ENCODE data around the gene TBC1D1.
"Not testable (repeated sequence)": the region's sequence is repeated elsewhere in the genome, so short reads cannot be mapped to it uniquely, and the experiment has no call there.

The TBC1D1 gene

GRCh38 chr4:38011511-38012162 lies 120.8 kb downstream of the TBC1D1 start:
- H3K27ac ChIP-seq (ENCODE audit: low read length), result no peak overlapping the region
- H3K27me3 ChIP-seq (ENCODE audit: insufficient read depth, low read length), result no peaks in the 10 kb centered on the region
- H3K9ac ChIP-seq (ENCODE audit: low read depth, low read length), result no peak overlapping the region
- no peaks in the 10 kb centered on the region for H3K4me1 ChIP-seq (ENCODE audit: insufficient read depth, low read length)
- H3K9me3 ChIP-seq (ENCODE audit: insufficient read depth, low read depth, low read length), result no peaks in the 10 kb centered on the region
- H3K36me3 ChIP-seq (ENCODE audit: insufficient read depth, low read depth, low read length), result peaks cover 18% of the 10 kb centered on the region; the same call in 1 of the 2 replicates
- no peak overlapping the region for H3K4me3 ChIP-seq (ENCODE audit: low read length)

GRCh38 chr4:38013461-38014366 lies 122.8 kb downstream of the TBC1D1 start:
- H3K4me3 ChIP-seq (ENCODE audit: low read length), result no peak overlapping the region
- peaks cover 25% of the 10 kb centered on the region; the same call in 1 of the 2 replicates for H3K36me3 ChIP-seq (ENCODE audit: insufficient read depth, low read depth, low read length)
- H3K9ac ChIP-seq (ENCODE audit: low read depth, low read length), result no peak overlapping the region
- no peaks in the 10 kb centered on the region for H3K9me3 ChIP-seq (ENCODE audit: insufficient read depth, low read depth, low read length)
- H3K27ac ChIP-seq (ENCODE audit: low read length), result no peak overlapping the region
- H3K27me3 ChIP-seq (ENCODE audit: insufficient read depth, low read length), result no peaks in the 10 kb centered on the region
- no peaks in the 10 kb centered on the region for H3K4me1 ChIP-seq (ENCODE audit: insufficient read depth, low read length)

- H3K27ac ChIP-seq (ENCODE audit: low read length), result no peak overlapping the region
- H3K9ac ChIP-seq (ENCODE audit: low read depth, low read length), result no peak overlapping the region
- no peak overlapping the region for H3K4me3 ChIP-seq (ENCODE audit: low read length)
- no peaks in the 10 kb centered on the region for H3K4me1 ChIP-seq (ENCODE audit: insufficient read depth, low read length)
- H3K36me3 ChIP-seq (ENCODE audit: insufficient read depth, low read depth, low read length), result peaks cover 25% of the 10 kb centered on the region; the same call in 1 of the 2 replicates
- H3K9me3 ChIP-seq (ENCODE audit: insufficient read depth, low read depth, low read length), result no peaks in the 10 kb centered on the region
- H3K27me3 ChIP-seq (ENCODE audit: insufficient read depth, low read length), result no peaks in the 10 kb centered on the region
Observed at GRCh38 chr4:38014421-38014852, 123.6 kb downstream of the TBC1D1 start.

- peaks cover 33% of the 10 kb centered on the region for H3K36me3 ChIP-seq (ENCODE audit: insufficient read depth, low read depth, low read length)
- H3K27me3 ChIP-seq (ENCODE audit: insufficient read depth, low read length), result no peaks in the 10 kb centered on the region
- H3K4me3 ChIP-seq (ENCODE audit: low read length), result no peak overlapping the region
- H3K4me1 ChIP-seq (ENCODE audit: insufficient read depth, low read length), result no peaks in the 10 kb centered on the region
- no peak overlapping the region for H3K9ac ChIP-seq (ENCODE audit: low read depth, low read length)
- H3K27ac ChIP-seq (ENCODE audit: low read length), result no peak overlapping the region
- H3K9me3 ChIP-seq (ENCODE audit: insufficient read depth, low read depth, low read length), result no peaks in the 10 kb centered on the region
Observed at GRCh38 chr4:38015886-38016515, 125.1 kb downstream of the TBC1D1 start.

- Histone ChIP-seq H3K27ac (ENCODE audit: low read length) (no peak overlapping the region), H3K9me3 (ENCODE audit: insufficient read depth, low read depth, low read length) (no peaks in the 10 kb centered on the region), H3K36me3 (ENCODE audit: insufficient read depth, low read depth, low read length) (peaks cover 40% of the 10 kb centered on the region), H3K9ac (ENCODE audit: low read depth, low read length) (no peak overlapping the region), H3K4me3 (ENCODE audit: low read length) (no peak overlapping the region), H3K4me1 (ENCODE audit: insufficient read depth, low read length) (no peaks in the 10 kb centered on the region), H3K27me3 (ENCODE audit: insufficient read depth, low read length) (no peaks in the 10 kb centered on the region)
Observed at GRCh38 chr4:38016698-38017097, 125.8 kb downstream of the TBC1D1 start.

- H3K27me3 ChIP-seq (ENCODE audit: insufficient read depth, low read length), result no peaks in the 10 kb centered on the region
- H3K36me3 ChIP-seq (ENCODE audit: insufficient read depth, low read depth, low read length), result peaks cover 49% of the 10 kb centered on the region
- no peaks in the 10 kb centered on the region for H3K9me3 ChIP-seq (ENCODE audit: insufficient read depth, low read depth, low read length)
- H3K9ac ChIP-seq (ENCODE audit: low read depth, low read length), result no peak overlapping the region
- H3K4me1 ChIP-seq (ENCODE audit: insufficient read depth, low read length), result no peaks in the 10 kb centered on the region
- H3K27ac ChIP-seq (ENCODE audit: low read length), result no peak overlapping the region
- H3K4me3 ChIP-seq (ENCODE audit: low read length), result no peak overlapping the region
Observed at GRCh38 chr4:38017609-38018008, 126.7 kb downstream of the TBC1D1 start.

- Histone ChIP-seq H3K36me3 (ENCODE audit: insufficient read depth, low read depth, low read length) (peaks cover 46% of the 10 kb centered on the region), H3K27ac (ENCODE audit: low read length) (no peak overlapping the region), H3K4me1 (ENCODE audit: insufficient read depth, low read length) (no peaks in the 10 kb centered on the region), H3K9me3 (ENCODE audit: insufficient read depth, low read depth, low read length) (no peaks in the 10 kb centered on the region), H3K9ac (ENCODE audit: low read depth, low read length) (no peak overlapping the region), H3K27me3 (ENCODE audit: insufficient read depth, low read length) (no peaks in the 10 kb centered on the region), H3K4me3 (ENCODE audit: low read length) (no peak overlapping the region)
Observed at GRCh38 chr4:38020386-38020785, 129.5 kb downstream of the TBC1D1 start.

- H3K9ac ChIP-seq (ENCODE audit: low read depth, low read length); H3K27ac ChIP-seq (ENCODE audit: low read length): not testable (repeated sequence)
- peaks cover 42% of the 10 kb centered on the region for H3K36me3 ChIP-seq (ENCODE audit: insufficient read depth, low read depth, low read length)
Observed at GRCh38 chr4:38020961-38021360, 130.1 kb downstream of the TBC1D1 start.

GRCh38 chr4:38021751-38022150 lies 130.9 kb downstream of the TBC1D1 start:
- no peaks in the 10 kb centered on the region for H3K27me3 ChIP-seq (ENCODE audit: insufficient read depth, low read length)
- H3K9me3 ChIP-seq (ENCODE audit: insufficient read depth, low read depth, low read length), result no peaks in the 10 kb centered on the region
- no peak overlapping the region for H3K27ac ChIP-seq (ENCODE audit: low read length)
- no peak overlapping the region for H3K9ac ChIP-seq (ENCODE audit: low read depth, low read length)
- H3K36me3 ChIP-seq (ENCODE audit: insufficient read depth, low read depth, low read length), result peaks cover 34% of the 10 kb centered on the region
- H3K4me1 ChIP-seq (ENCODE audit: insufficient read depth, low read length), result no peaks in the 10 kb centered on the region
- no peak overlapping the region for H3K4me3 ChIP-seq (ENCODE audit: low read length)

More at GRCh38 chr4:38020961-38021360, 130.1 kb downstream of the TBC1D1 start:
- not testable (repeated sequence) for H3K9me3 ChIP-seq (ENCODE audit: insufficient read depth, low read depth, low read length); H3K4me3 ChIP-seq (ENCODE audit: low read length); H3K27me3 ChIP-seq (ENCODE audit: insufficient read depth, low read length); H3K4me1 ChIP-seq (ENCODE audit: insufficient read depth, low read length)

- no peak overlapping the region for H3K9ac ChIP-seq (ENCODE audit: low read depth, low read length)
- H3K4me1 ChIP-seq (ENCODE audit: insufficient read depth, low read length), result no peaks in the 10 kb centered on the region
- no peak overlapping the region for H3K27ac ChIP-seq (ENCODE audit: low read length)
Observed at GRCh38 chr4:38023347-38024205, 132.7 kb downstream of the TBC1D1 start.

GRCh38 chr4:38024206-38024509 lies 133.3 kb downstream of the TBC1D1 start:
- no peak overlapping the region for H3K9ac ChIP-seq (ENCODE audit: low read depth, low read length)
- H3K27ac ChIP-seq (ENCODE audit: low read length), result no peak overlapping the region
- H3K9me3 ChIP-seq (ENCODE audit: insufficient read depth, low read depth, low read length), result no peaks in the 10 kb centered on the region
- H3K36me3 ChIP-seq (ENCODE audit: insufficient read depth, low read depth, low read length), result peaks cover 43% of the 10 kb centered on the region
- H3K4me1 ChIP-seq (ENCODE audit: insufficient read depth, low read length), result no peaks in the 10 kb centered on the region
- H3K4me3 ChIP-seq (ENCODE audit: low read length), result no peak overlapping the region
- no peaks in the 10 kb centered on the region for H3K27me3 ChIP-seq (ENCODE audit: insufficient read depth, low read length)

More at GRCh38 chr4:38023347-38024205, 132.7 kb downstream of the TBC1D1 start:
- H3K27me3 ChIP-seq (ENCODE audit: insufficient read depth, low read length), result no peaks in the 10 kb centered on the region
- H3K36me3 ChIP-seq (ENCODE audit: insufficient read depth, low read depth, low read length), result peaks cover 37% of the 10 kb centered on the region
- no peak overlapping the region for H3K4me3 ChIP-seq (ENCODE audit: low read length)
- no peaks in the 10 kb centered on the region for H3K9me3 ChIP-seq (ENCODE audit: insufficient read depth, low read depth, low read length)

All from iPS-20b (cell line).